Measurements from ENCODE around the gene SLC6A18.

GRCh38 chr5:1214936-1215220, 10.3 kb upstream of the SLC6A18 start:
- TF ChIP-seq, protein P1, sequence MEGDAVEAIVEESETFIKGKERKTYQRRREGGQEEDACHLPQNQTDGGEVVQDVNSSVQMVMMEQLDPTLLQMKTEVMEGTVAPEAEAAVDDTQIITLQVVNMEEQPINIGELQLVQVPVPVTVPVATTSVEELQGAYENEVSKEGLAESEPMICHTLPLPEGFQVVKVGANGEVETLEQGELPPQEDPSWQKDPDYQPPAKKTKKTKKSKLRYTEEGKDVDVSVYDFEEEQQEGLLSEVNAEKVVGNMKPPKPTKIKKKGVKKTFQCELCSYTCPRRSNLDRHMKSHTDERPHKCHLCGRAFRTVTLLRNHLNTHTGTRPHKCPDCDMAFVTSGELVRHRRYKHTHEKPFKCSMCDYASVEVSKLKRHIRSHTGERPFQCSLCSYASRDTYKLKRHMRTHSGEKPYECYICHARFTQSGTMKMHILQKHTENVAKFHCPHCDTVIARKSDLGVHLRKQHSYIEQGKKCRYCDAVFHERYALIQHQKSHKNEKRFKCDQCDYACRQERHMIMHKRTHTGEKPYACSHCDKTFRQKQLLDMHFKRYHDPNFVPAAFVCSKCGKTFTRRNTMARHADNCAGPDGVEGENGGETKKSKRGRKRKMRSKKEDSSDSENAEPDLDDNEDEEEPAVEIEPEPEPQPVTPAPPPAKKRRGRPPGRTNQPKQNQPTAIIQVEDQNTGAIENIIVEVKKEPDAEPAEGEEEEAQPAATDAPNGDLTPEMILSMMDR (IDR thresholded peaks at IDR 0.05; ENCODE audit: low read depth, low read length), result no peak
- no peak for TF ChIP-seq EZH2phosphoT487 (IDR thresholded peaks at IDR 0.05; ENCODE audit: low read depth)

All from OCI-LY3 (cell line).